Mesodermal cell (in vitro differentiated cells): ENCODE measurements around the gene IL4R.
A peak's percentile ranks its signal among the peaks of the same experiment; 100 is the strongest.
"Not testable (repeated sequence)": the region's sequence is repeated elsewhere in the genome, so short reads cannot be mapped to it uniquely, and the experiment has no call there.

Experiments
- H3K27ac ChIP-seq: 2 replicates; pipeline ENCODE4 v1.7.0; 2013; ENCODE audit warnings: mild to moderate bottlenecking, low read depth, low read length, moderate library complexity; ENCODE audit not compliant: severe bottlenecking
- H3K36me3 ChIP-seq: 2 replicates; pipeline ENCODE4 v1.7.1; 2013; ENCODE audit warnings: mild to moderate bottlenecking, low read length, moderate library complexity; ENCODE audit not compliant: control insufficient read depth, insufficient read depth
- H3K4me1 ChIP-seq: one replicate; pipeline ENCODE4 v1.7.1; 2013; ENCODE audit warnings: mild to moderate bottlenecking, low read length; ENCODE audit not compliant: insufficient read depth, control insufficient read depth, poor library complexity, severe bottlenecking
- H3K4me3 ChIP-seq: 2 replicates; pipeline ENCODE4 v1.7.0; 2013; ENCODE audit warnings: low read length, control low read depth, mild to moderate bottlenecking; ENCODE audit not compliant: insufficient read depth, poor library complexity, severe bottlenecking; ENCODE audit errors: extremely low read depth
- H3K9me3 ChIP-seq: 2 replicates; pipeline ENCODE4 v1.7.1; 2013; ENCODE audit warnings: mild to moderate bottlenecking, low read length, moderate library complexity; ENCODE audit not compliant: control insufficient read depth
- WGBS, 2 experiments: methylation state at CpG; one replicate each; pipeline ENCODE4 v1.1.5; 2013; ENCODE audit warnings: missing lambda C conversion rate in 2 of 2; ENCODE audit not compliant: insufficient coverage in 2 of 2; 5-methylcytosine and 5-hydroxymethylcytosine counted together

The IL4R gene

DNA sequence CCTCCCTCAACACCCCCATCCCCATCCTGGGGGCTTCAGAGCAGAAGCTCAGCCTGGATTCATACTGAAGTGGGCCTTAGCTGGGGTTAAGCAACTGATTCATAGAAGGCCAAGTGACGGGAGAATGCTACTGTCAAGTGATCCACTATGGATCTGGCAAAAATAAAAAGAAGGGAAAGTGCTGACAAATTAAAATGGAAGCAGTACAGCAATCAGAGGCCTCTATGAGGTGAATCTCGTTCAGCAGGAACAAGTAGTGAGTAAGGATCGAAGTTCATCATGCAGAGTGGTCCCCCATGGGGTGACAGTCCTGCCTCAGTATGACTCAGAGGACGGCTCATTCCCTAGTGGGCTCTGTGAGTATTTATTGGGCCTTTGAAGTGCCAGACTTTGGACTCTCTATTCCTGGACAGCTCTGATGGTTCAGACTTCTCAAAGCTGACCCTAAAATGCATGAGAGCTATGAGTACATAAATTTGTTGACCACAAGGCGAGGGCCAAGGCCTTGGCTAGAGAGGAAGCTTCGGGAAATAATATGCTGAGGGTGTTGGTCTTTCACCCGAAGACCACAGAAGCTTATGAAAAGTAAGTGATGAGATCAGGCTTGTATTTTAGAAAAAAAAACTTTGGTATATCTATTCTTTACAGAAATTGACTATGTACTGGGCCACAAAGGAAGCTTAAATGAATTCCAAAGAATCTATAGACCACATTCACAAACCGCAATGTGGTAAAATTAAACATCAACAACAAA, 39.9 kb upstream of the IL4R start:
- WGBS, 2 experiments = 80 to 89% methylated on average over 5 to 6 of the region's 8 CpGs
- Histone ChIP-seq H3K27ac (no peak overlapping the region), H3K4me1 (peaks cover 6% of the 10 kb centered on the region), H3K9me3 (no peaks in the 10 kb centered on the region), H3K36me3 (no peaks in the 10 kb centered on the region), H3K4me3 (no peak overlapping the region)

DNA sequence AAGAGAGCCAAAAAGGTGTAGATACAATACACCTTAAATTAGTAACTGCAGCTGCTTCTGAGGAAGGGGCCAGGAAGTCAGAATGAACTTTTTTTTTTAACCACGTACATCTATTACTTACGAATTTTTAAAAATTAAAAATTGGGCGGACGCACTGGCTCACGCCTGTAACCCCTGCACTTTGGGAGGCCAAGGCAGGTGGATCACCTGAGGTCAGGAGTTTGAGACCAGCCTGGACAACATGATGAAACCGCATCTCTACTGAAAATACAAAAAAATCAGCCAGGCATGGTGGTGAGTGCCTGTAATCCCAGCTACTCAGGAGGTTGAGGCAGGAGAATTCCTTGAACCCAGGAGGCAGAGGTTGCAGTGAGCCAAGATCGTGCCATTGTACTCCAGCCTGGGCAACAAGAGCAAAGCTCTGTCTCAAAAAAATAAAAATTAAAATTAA, 39.3 kb upstream of the IL4R start:
- WGBS, 2 experiments = 87 to 93% methylated on average over 4 of the region's 7 CpGs
- not testable (repeated sequence) for H3K4me3 ChIP-seq, H3K36me3 ChIP-seq, H3K9me3 ChIP-seq, H3K4me1 ChIP-seq, H3K27ac ChIP-seq

DNA sequence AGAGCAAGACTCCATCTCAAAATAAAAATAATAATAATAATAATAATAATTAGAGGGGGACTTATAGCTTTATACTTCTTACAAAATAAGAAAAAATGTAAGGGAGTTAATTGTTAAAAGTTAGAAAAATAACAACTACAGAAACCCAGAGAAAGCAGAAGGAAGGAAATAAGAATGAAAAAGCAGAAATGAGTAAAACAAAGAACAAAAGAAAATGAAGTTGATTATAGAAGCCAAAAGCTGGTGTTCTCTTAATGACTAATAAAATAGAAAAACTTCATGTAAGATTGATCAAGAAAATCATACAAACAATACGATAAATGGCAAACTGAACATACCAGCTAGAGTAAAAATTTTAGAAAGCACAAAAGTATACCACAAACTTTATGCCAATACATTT, 38.4 kb upstream of the IL4R start:
- H3K4me3 ChIP-seq = no peak overlapping the region
- peaks cover 6% of the 10 kb centered on the region for H3K4me1 ChIP-seq
- no CpG with 5 or more reads among the region's 1 CpG for WGBS, 2 experiments
- no peaks in the 10 kb centered on the region for H3K9me3 ChIP-seq
- no peak overlapping the region for H3K27ac ChIP-seq
- H3K36me3 ChIP-seq = no peaks in the 10 kb centered on the region

DNA sequence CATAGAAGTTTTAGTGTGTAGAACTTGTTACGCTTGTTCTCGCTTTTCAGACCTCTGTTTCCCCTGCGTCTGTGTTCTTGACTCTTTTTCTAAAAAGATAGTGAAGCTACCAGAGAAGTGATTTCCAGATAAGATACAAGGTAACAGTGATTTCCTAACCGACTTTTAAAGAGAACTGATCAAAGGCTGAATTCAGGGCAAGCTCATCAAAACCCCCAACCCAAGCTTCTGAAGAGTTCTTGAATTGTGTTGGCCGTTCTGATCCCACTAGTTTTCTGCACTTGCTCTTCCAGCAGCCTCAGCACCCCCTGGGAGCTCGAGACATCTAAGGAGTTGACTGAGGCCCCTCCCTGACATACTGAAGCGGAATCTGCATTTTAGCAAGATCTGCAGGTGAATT, 32.5 kb upstream of the IL4R start:
- 70 to 78% methylated on average over 4 to 5 of the region's 7 CpGs for WGBS, 2 experiments
- H3K9me3 ChIP-seq = peaks cover 3% of the 10 kb centered on the region
- H3K27ac ChIP-seq = no peak overlapping the region
- no peaks in the 10 kb centered on the region for H3K36me3 ChIP-seq
- H3K4me1 ChIP-seq = peaks cover 5% of the 10 kb centered on the region
- no peak overlapping the region for H3K4me3 ChIP-seq

DNA sequence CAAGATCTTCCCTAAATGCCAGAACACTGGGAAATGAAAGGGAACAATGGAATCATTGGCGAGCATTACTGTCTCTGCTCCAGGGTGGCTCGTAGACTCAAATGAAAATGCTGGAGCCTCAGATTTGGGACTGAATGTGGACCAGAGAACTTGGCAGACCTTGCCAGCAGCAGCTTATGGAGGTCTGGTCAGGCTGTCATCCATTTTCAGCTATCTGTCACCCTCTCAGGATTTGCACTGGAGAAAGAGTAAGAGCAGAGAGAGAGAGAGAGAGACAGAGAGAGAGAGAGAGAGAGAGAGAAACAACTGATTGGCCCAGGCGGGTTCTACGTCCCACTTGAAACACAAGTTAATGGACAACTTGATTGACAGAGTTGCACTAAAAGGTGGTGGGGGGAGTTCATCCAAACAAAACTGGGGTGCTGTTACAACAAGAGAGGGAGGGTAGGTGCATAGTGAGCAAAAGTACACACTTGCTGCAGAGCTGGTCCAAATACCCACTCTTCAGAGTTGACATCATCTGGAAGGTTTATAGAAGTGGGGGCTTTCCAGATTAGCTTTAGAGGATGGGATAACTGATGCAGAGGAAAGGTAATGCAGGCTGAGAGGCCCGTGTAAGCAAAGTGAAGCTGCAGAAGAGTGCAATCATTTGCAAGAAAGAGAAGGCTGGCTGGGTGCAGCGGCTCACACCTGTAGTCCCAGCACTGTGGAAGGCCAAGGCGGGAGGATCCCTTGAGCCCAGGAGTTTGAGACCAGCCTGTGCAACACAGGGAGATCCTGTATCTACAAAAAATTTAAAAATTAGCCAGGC, 28.7 kb upstream of the IL4R start:
- H3K36me3 ChIP-seq = no peaks in the 10 kb centered on the region

DNA sequence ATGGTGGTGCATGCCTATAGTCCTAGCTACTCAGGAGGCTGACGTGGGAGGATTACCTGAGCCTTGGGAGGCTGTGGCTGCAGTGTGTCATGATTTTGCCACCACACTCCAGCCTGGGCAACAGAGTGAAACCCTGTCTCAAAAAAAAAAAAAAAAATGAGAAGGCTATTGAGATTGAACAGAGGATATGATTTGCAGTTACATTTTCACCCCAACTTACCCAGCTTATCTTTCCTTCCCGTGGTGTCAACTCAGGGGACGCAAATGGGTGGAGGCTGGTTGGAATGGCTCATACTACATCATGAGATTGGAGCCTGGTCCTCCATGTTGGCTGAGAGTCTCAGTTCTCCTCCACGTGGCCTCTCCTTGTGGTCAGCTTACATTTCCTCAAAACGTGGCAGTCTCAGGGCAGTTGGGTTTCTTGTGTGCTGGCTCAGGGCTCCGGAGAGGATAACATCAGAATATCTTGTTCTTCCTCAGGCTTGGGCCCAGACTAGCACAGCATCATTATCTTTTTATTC, 28.0 kb upstream of the IL4R start:
- Histone ChIP-seq H3K27ac (no peak overlapping the region), H3K4me3 (no peak overlapping the region), H3K36me3 (no peaks in the 10 kb centered on the region), H3K4me1 (peaks cover 5% of the 10 kb centered on the region), H3K9me3 (peaks cover 6% of the 10 kb centered on the region)
- WGBS, 2 experiments = 92 to 96% methylated on average over 3 to 4 of the region's 6 CpGs

More for the DNA sequence above, 28.7 kb upstream of the IL4R start:
- no peak overlapping the region for H3K4me3 ChIP-seq
- H3K9me3 ChIP-seq = peaks cover 6% of the 10 kb centered on the region
- H3K4me1 ChIP-seq = peaks cover 5% of the 10 kb centered on the region
- H3K27ac ChIP-seq = no peak overlapping the region
- WGBS, 2 experiments = 90 to 92% methylated on average over 7 of the region's 7 CpGs

DNA sequence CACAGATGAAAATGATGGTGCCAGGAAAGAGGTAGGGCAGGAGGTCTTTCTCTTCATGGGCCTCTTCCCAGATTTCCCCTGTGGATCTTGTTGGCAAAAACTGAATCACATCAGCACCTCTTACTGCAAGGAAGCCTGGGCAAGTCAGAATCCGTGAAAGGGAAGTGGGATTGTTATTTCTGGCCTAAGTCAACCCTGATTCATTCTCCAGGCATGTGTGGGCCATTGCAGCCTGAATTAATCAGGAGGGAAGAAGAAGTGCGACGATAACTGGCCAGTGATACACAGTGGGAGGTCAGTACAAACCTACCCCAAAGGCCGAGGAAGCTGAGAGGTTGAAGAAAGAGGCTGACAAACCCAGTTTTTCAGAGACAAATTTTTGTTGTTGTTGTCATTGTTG, 27.3 kb upstream of the IL4R start:
- Histone ChIP-seq H3K27ac (peak overlapping the region; percentile 67), H3K9me3 (peaks cover 6% of the 10 kb centered on the region), H3K4me3 (no peak overlapping the region), H3K4me1 (peaks cover 5% of the 10 kb centered on the region), H3K36me3 (no peaks in the 10 kb centered on the region)
- 64 to 79% methylated on average over 2 to 3 of the region's 4 CpGs for WGBS, 2 experiments

DNA sequence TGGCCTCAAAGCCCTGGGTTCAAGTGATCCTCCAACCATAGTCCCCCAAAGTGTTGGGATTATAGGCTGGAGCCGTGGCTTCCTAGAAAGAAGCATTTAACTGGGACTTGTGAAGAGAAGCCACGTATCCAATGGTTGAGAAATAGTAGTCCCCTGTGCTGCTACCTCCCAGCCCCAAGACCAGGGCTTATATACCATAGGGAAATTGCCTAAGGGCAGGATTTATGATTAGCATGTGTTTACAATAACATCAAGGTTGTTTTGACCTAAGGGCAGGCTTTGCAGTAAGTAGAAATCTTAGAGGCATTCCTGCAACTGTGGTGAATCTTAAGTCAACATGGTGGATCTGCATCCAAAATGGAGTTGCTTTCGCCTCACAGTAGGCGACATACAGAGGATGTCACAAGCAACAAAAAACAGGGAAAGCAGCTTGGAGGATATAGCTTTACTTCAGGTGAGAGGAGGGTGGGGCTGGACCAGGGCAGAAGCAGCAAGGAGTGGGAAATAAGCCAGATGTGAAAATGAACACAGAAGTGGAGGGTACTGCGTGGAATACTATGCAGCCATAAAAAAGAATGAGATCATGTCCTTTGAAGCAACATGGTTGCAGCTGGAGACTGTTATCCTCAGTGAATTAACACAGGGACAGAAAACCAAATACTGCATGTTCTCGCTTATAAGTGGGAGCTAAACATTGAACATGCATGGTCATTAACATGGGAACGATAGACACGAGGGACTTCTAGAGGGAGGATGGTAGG, 26.5 kb upstream of the IL4R start:
- Histone ChIP-seq H3K36me3 (no peaks in the 10 kb centered on the region), H3K9me3 (peaks cover 6% of the 10 kb centered on the region), H3K27ac (peak overlapping the region; percentile 67), H3K4me1 (peaks cover 5% of the 10 kb centered on the region), H3K4me3 (no peak overlapping the region)
- WGBS, 2 experiments = 91 to 96% methylated on average over 7 to 8 of the region's 8 CpGs

DNA sequence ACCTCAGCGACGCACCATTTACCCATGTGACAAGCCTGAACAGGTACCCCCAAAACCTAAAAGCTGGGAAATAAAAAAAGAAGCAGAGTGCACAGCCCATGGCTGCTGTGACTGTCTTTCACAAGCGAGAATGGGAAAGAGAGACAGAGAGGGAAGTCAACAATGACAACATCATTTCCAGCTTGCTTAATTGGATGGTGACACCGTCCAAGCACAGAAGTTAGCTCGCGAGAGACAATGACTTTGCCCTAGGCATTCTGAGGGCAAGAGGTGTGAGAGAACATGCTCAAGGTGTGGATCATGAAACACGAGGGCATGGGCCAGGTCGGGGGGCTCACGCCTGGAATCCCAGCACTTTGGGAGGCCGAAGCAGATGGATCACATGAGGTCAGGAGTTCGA, 25.9 kb upstream of the IL4R start:
- no peak overlapping the region for H3K27ac ChIP-seq
- WGBS, 2 experiments = 85 to 94% methylated on average over 7 to 9 of the region's 11 CpGs
- H3K9me3 ChIP-seq = peaks cover 6% of the 10 kb centered on the region
- H3K36me3 ChIP-seq = no peaks in the 10 kb centered on the region
- H3K4me3 ChIP-seq = no peak overlapping the region
- peaks cover 5% of the 10 kb centered on the region for H3K4me1 ChIP-seq

DNA sequence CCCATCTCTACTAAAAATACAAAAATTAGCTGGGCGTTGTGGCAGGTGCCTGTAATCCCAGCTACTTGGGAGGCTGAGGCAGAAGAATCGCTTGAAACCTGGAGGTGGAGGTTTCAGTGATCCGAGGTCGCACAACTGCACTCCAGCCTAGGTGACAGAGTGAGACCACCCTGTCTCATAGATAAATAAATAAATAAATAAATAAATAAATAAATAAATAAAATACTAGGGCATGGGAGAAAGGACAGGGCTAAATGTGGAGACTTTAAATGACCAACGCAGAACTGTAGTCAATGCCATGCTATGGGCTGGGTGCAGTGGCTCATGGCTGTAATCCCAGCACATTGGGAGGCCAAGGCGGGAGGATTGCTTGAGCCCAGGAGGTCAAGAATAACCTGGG, 25.5 kb upstream of the IL4R start:
- not testable (repeated sequence) for H3K4me1 ChIP-seq, H3K27ac ChIP-seq, H3K4me3 ChIP-seq, H3K36me3 ChIP-seq, H3K9me3 ChIP-seq
- WGBS, 2 experiments = 96 to 100% methylated on average over 1 to 2 of the region's 6 CpGs
